Gastrocnemius medialis (tissue), 4 donors: ENCODE data around the gene LRRTM1. TPM values are rescaled to one million over a fixed set of nuclear protein-coding genes. Genes with fewer than 3 reads are reported as not detected.

Experiments
- ATAC-seq, 2 donors: fragments of 150-250 bp; one replicate each; pipeline ENCODE4 v1.9.1; 2016
- DNase-seq, 2 donors: peaks; one replicate each; pipeline ENCODE4 v3.0.0-alpha.2; 2019
- H3K27ac ChIP-seq, 4 donors: fragments of 200-600 bp; sonication (generic); 1 replicate in 1 of 4; 2 replicates in 3 of 4; pipeline ENCODE4 v1.5.1; 2016 to 2018; ENCODE audit warnings: mild to moderate bottlenecking in 2 of 4, moderate library complexity in 1 of 4
- H3K27me3 ChIP-seq, 3 donors: fragments of 200-600 bp; sonication (generic) in 2 of 3; 1 replicate in 1 of 3; 2 replicates in 2 of 3; pipeline versions ENCODE4 v1.5.1 to v1.6.0; 2016 to 2019; ENCODE audit warnings: mild to moderate bottlenecking in 1 of 3, moderate library complexity in 1 of 3
- H3K36me3 ChIP-seq, 2 donors: fragments of 200-600 bp; sonication (generic) in 1 of 2; one replicate each; pipeline ENCODE4 v1.5.1; 2017 to 2018
- H3K4me1 ChIP-seq, 2 donors: fragments of 200-600 bp; sonication (generic) in 1 of 2; one replicate each; pipeline ENCODE4 v1.5.1; 2016 to 2017; ENCODE audit warnings: mild to moderate bottlenecking in 2 of 2
- H3K4me3 ChIP-seq, 4 donors: fragments of 200-600 bp; sonication (generic) in 3 of 4; 1 replicate in 1 of 4; 2 replicates in 3 of 4; pipeline ENCODE4 v1.5.1; 2016 to 2019; ENCODE audit warnings: mild to moderate bottlenecking in 2 of 4
- H3K9me3 ChIP-seq, 3 donors: fragments of 200-600 bp; sonication (generic) in 2 of 3; 1 replicate in 1 of 3; 2 replicates in 2 of 3; pipeline ENCODE4 v1.5.1; 2016 to 2019
- CTCF ChIP-seq, 5 experiments: fragments of 450-650 bp in 3 of 5; fragments of 200-600 bp in 2 of 5; sonication (generic) in 2 of 5; IDR thresholded peaks in 4 of 5; conservative IDR thresholded peaks in 1 of 5; 1 replicate in 4 of 5; 2 replicates in 1 of 5; pipeline ENCODE4 v1.5.1; 2016 to 2019; ENCODE audit warnings: antibody characterized with exemption in 5 of 5, mild to moderate bottlenecking in 3 of 5, moderate library complexity in 3 of 5
- POLR2A ChIP-seq, 2 donors: fragments of 450-650 bp; IDR thresholded peaks; one replicate each; pipeline ENCODE4 v1.6.1; 2017; ENCODE audit warnings: antibody characterized with exemption in 2 of 2, mild to moderate bottlenecking in 2 of 2, moderate library complexity in 2 of 2
- in situ Hi-C, 4 donors: fragments of 200-750 bp; cut with MboI; loops; one replicate each; pipeline versions ENCODE4 v1.15.0 to v1.8.0; 2017; ENCODE audit warnings: low sequenced_read_pairs in 4 of 4
- intact Hi-C: fragments of 100-400 bp; cut with DNase I; formaldehyde crosslinking; loops from one replicate; pipeline ENCODE4 v1.15.1; 2023; ENCODE audit warnings: low total_unique reads
- total RNA-seq, 4 donors: library from RNA; depleted of rRNA; stranded (reverse); fragments of >200 nt; gene quantifications; one replicate each; pipeline versions ENCODE4 v1.1.0 to v1.2.3, GENCODE V29; 2016

The LRRTM1 gene
- total RNA-seq, 4 donors from 2014 or later = not detected

- H3K9me3 ChIP-seq = no peaks in the 10 kb centered on the region
- ATAC-seq (no peak), DNase-seq (no peak)
- in situ Hi-C loops = no loop called here
- no peak overlapping the region for H3K4me3 ChIP-seq
- peaks cover 48 to 52% (median 50%) of the 10 kb centered on the region in 3 donors for H3K27me3 ChIP-seq
- no peaks in the 10 kb centered on the region for H3K36me3 ChIP-seq
- TF ChIP-seq CTCF (IDR thresholded peaks at IDR 0.05 in 4 of 5, conservative IDR thresholded peaks at IDR 0.05 in 1 of 5) = no peak
- TF ChIP-seq POLR2A (IDR thresholded peaks at IDR 0.05) = no peak
- H3K4me1 ChIP-seq = peaks cover 9 to 18% of the 10 kb centered on the region in 2 donors
- intact Hi-C loops = no loop called here
- H3K27ac ChIP-seq = no peak overlapping the region
These were observed 2.1 kb downstream of the LRRTM1 start for GRCh38 chr2:80302314-80303005.

- in situ Hi-C loops = no loop called here
- no peak for TF ChIP-seq CTCF (IDR thresholded peaks at IDR 0.05 in 4 of 5, conservative IDR thresholded peaks at IDR 0.05 in 1 of 5)
- TF ChIP-seq POLR2A (IDR thresholded peaks at IDR 0.05) = no peak
These were observed 2.6 kb downstream of the LRRTM1 start for GRCh38 chr2:80302001-80302313.

GRCh38 chr2:80300954-80301353, 3.6 kb downstream of the LRRTM1 start:
- ATAC-seq (no peak), DNase-seq (no peak)
- H3K27ac ChIP-seq = no peak overlapping the region
- no peak for TF ChIP-seq POLR2A (IDR thresholded peaks at IDR 0.05)
- no peak for TF ChIP-seq CTCF (IDR thresholded peaks at IDR 0.05 in 4 of 5, conservative IDR thresholded peaks at IDR 0.05 in 1 of 5)
- H3K4me3 ChIP-seq = no peak overlapping the region
- intact Hi-C loops = no loop called here
- in situ Hi-C loops = no loop called here
- peaks cover 9 to 18% of the 10 kb centered on the region in 2 donors for H3K4me1 ChIP-seq
- no peaks in the 10 kb centered on the region for H3K9me3 ChIP-seq
- H3K27me3 ChIP-seq = peaks cover 42 to 48% (median 42%) of the 10 kb centered on the region in 3 donors
- H3K36me3 ChIP-seq = no peaks in the 10 kb centered on the region

More at GRCh38 chr2:80302001-80302313, 2.6 kb downstream of the LRRTM1 start:
- H3K27me3 ChIP-seq = peaks cover 48 to 50% (median 50%) of the 10 kb centered on the region in 3 donors
- peaks cover 9 to 18% of the 10 kb centered on the region in 2 donors for H3K4me1 ChIP-seq
- ATAC-seq = no peak
- no peak overlapping the region for H3K4me3 ChIP-seq
- intact Hi-C loops = no loop called here
- H3K9me3 ChIP-seq = no peaks in the 10 kb centered on the region
- no peak overlapping the region for H3K27ac ChIP-seq
- no peak for DNase-seq
- no peaks in the 10 kb centered on the region for H3K36me3 ChIP-seq

- DNase-seq (no peak), ATAC-seq (no peak)
- Histone ChIP-seq H3K4me1 (peaks cover 9 to 18% of the 10 kb centered on the region in 2 donors), H3K27ac (no peak overlapping the region), H3K9me3 (no peaks in the 10 kb centered on the region), H3K27me3 (peaks cover 36 to 42% (median 36%) of the 10 kb centered on the region in 3 donors), H3K36me3 (no peaks in the 10 kb centered on the region), H3K4me3 (no peak overlapping the region)
- TF ChIP-seq CTCF (IDR thresholded peaks at IDR 0.05 in 4 of 5, conservative IDR thresholded peaks at IDR 0.05 in 1 of 5) = no peak
- no peak for TF ChIP-seq POLR2A (IDR thresholded peaks at IDR 0.05)
- intact Hi-C loops = no loop called here
- in situ Hi-C loops = no loop called here
These were observed 4.2 kb downstream of the LRRTM1 start for GRCh38 chr2:80300346-80300745.

- ATAC-seq = no peak
- intact Hi-C loops = no loop called here
These were observed 4.9 kb downstream of the LRRTM1 start for GRCh38 chr2:80299661-80300060.

More at GRCh38 chr2:80299661-80300060, 4.9 kb downstream of the LRRTM1 start:
- Histone ChIP-seq H3K27me3 (peaks cover 29 to 36% (median 30%) of the 10 kb centered on the region in 3 donors), H3K9me3 (no peaks in the 10 kb centered on the region), H3K4me1 (peaks cover 9 to 18% of the 10 kb centered on the region in 2 donors), H3K27ac (no peak overlapping the region), H3K36me3 (no peaks in the 10 kb centered on the region), H3K4me3 (no peak overlapping the region)
- DNase-seq = no peak
- no peak for TF ChIP-seq CTCF (IDR thresholded peaks at IDR 0.05 in 4 of 5, conservative IDR thresholded peaks at IDR 0.05 in 1 of 5)
- no peak for TF ChIP-seq POLR2A (IDR thresholded peaks at IDR 0.05)
- in situ Hi-C loops = no loop called here
